Osteocyte (in vitro differentiated cells): ENCODE results near the gene TRAPPC4. TPM values are rescaled to one million over a fixed set of nuclear protein-coding genes. Genes with fewer than 3 reads are reported as not detected.
A peak's percentile ranks its signal among the peaks of the same experiment; 100 is the strongest.

ENCODE experiments used
- DNase-seq: peaks from one replicate; pipeline ENCODE4 v3.0.0; 2021; ENCODE audit warnings: mixed read lengths; ENCODE audit not compliant: unreplicated experiment; ENCODE audit errors: extremely low spot score
- H3K27ac Mint-ChIP-seq: one replicate; pipeline ENCODE4 v1.8.0; 2021; ENCODE audit warnings: mild to moderate bottlenecking, mixed read lengths; ENCODE audit not compliant: unreplicated experiment
- H3K27me3 Mint-ChIP-seq: one replicate; pipeline ENCODE4 v1.8.0; 2021; ENCODE audit warnings: mixed read lengths; ENCODE audit not compliant: unreplicated experiment
- H3K36me3 Mint-ChIP-seq: one replicate; pipeline ENCODE4 v1.8.0; 2021; ENCODE audit warnings: mixed read lengths; ENCODE audit not compliant: unreplicated experiment
- H3K4me1 Mint-ChIP-seq: one replicate; pipeline ENCODE4 v1.8.0; 2021; ENCODE audit warnings: mixed read lengths; ENCODE audit not compliant: unreplicated experiment
- H3K4me3 Mint-ChIP-seq: one replicate; pipeline ENCODE4 v1.8.0; 2021; ENCODE audit warnings: mild to moderate bottlenecking, moderate library complexity, mixed read lengths; ENCODE audit not compliant: unreplicated experiment
- H3K9me3 Mint-ChIP-seq: one replicate; pipeline ENCODE4 v1.8.0; 2021; ENCODE audit warnings: mixed read lengths; ENCODE audit not compliant: unreplicated experiment
- CTCF ChIP-seq: fragments of 200-600 bp; sonication (generic); IDR thresholded peaks from 2 replicates; pipeline ENCODE4 v1.5.0; 2021; ENCODE audit warnings: antibody characterized with exemption, mild to moderate bottlenecking, moderate library complexity
- microRNA-seq: library from miRNA; unstranded; fragments of <30 nt; microRNA quantifications from one replicate; pipeline ENCODE4 v1.1.0, GENCODE V29; 2020; ENCODE audit not compliant: unreplicated experiment
- total RNA-seq: library from RNA; stranded (reverse); gene quantifications from 2 replicates; pipeline ENCODE4 v1.2.1, GENCODE V29; 2021

Gene TRAPPC4
- total RNA-seq, 1 donor from 2014 or later: 75.3 TPM

GRCh38 chr11:119062779-119063178, 44.2 kb downstream of the TRAPPC4 start:
- Mint-ChIP-seq H3K9me3 (no peaks in the 10 kb centered on the region), H3K27ac (no peak overlapping the region), H3K36me3 (no peaks in the 10 kb centered on the region), H3K4me3 (no peak overlapping the region), H3K27me3 (no peaks in the 10 kb centered on the region), H3K4me1 (peaks cover 19% of the 10 kb centered on the region)
- no peak for TF ChIP-seq CTCF
- no peak for DNase-seq

GRCh38 chr11:119065369-119065768, 46.8 kb downstream of the TRAPPC4 start:
- H3K36me3 Mint-ChIP-seq: peaks cover 4% of the 10 kb centered on the region
- peaks cover 23% of the 10 kb centered on the region for H3K4me1 Mint-ChIP-seq
- no peak overlapping the region for H3K27ac Mint-ChIP-seq
- no peaks in the 10 kb centered on the region for H3K27me3 Mint-ChIP-seq
- no peak for DNase-seq
- peak; percentile 52 for TF ChIP-seq CTCF
- H3K4me3 Mint-ChIP-seq: no peak overlapping the region
- H3K9me3 Mint-ChIP-seq: no peaks in the 10 kb centered on the region

- Mint-ChIP-seq H3K4me1 (peaks cover 23% of the 10 kb centered on the region), H3K4me3 (peak within 1 kb of the TSS; percentile 88), H3K27me3 (no peaks in the 10 kb centered on the region), H3K9me3 (no peaks in the 10 kb centered on the region), H3K36me3 (peaks cover 10% of the 10 kb centered on the region), H3K27ac (peak within 1 kb of the TSS; percentile 96)
- no peak for TF ChIP-seq CTCF
- peak; percentile 98 for DNase-seq
These were observed 49.0 kb downstream of the TRAPPC4 start, which contains the start of gene VPS11 for GRCh38 chr11:119067371-119068222. VPS11 (plus strand) TSS chr11:119067818; CDS start chr11:119067824, 6 bp downstream.

Small RNA genes within 50 kb of the gene (microRNA-seq; reads per million reads assigned to microRNA genes)
- not detected for gene MIR3656

Other genes starting within 250 kb of the TRAPPC4 start
- 148 and 157 TPM in 2 replicates for gene DDX6, start 227.6 kb upstream of the TRAPPC4 start, total RNA-seq
- gene CXCR5, start 134.9 kb upstream of the TRAPPC4 start, total RNA-seq: not detected in 2 replicates
- 115 and 122 TPM in 2 replicates for gene BCL9L, start 92.8 kb upstream of the TRAPPC4 start, total RNA-seq
- gene UPK2, start 62.5 kb upstream of the TRAPPC4 start, total RNA-seq: 0.42 and 0.86 TPM in 2 replicates
- gene FOXR1, start 47.0 kb upstream of the TRAPPC4 start, total RNA-seq: not detected in 2 replicates
- 31.6 and 32.7 TPM in 2 replicates for gene CENATAC, start 20.6 kb upstream of the TRAPPC4 start, total RNA-seq
- 933 and 949 TPM in 2 replicates for gene RPS25, start 423 bp upstream of the TRAPPC4 start, total RNA-seq
- 15.6 and 16.3 TPM in 2 replicates for gene SLC37A4, start 12.1 kb downstream of the TRAPPC4 start, total RNA-seq
- 168 TPM in 2 replicates for gene HYOU1, start 38.4 kb downstream of the TRAPPC4 start, total RNA-seq
- 42.6 and 45.9 TPM in 2 replicates for gene VPS11, start 49.1 kb downstream of the TRAPPC4 start, total RNA-seq
- 15.7 and 18.6 TPM in 2 replicates for gene HMBS, start 66.1 kb downstream of the TRAPPC4 start, total RNA-seq
- gene DPAGT1, start 83.1 kb downstream of the TRAPPC4 start, total RNA-seq: 44.4 and 45.2 TPM in 2 replicates
- gene C2CD2L, start 88.6 kb downstream of the TRAPPC4 start, total RNA-seq: 10.9 and 11.7 TPM in 2 replicates
- 26.1 and 27.6 TPM in 2 replicates for gene HINFP, start 102.8 kb downstream of the TRAPPC4 start, total RNA-seq
- 0.63 and 0.75 TPM in 2 replicates for gene ABCG4, start 130.3 kb downstream of the TRAPPC4 start, total RNA-seq
- 8.9 and 10.0 TPM in 2 replicates for gene NLRX1, start 150.0 kb downstream of the TRAPPC4 start, total RNA-seq
- gene NHERF4, start 166.7 kb downstream of the TRAPPC4 start, total RNA-seq: not detected in 2 replicates
- 20.8 and 21.7 TPM in 2 replicates for gene CBL, start 187.6 kb downstream of the TRAPPC4 start, total RNA-seq